Trophoblast cell (in vitro differentiated cells and primary cell): ENCODE results near the gene RNF141.

Experiments used
- DNase-seq, 2 donors: peaks; one replicate each; pipeline ENCODE4 v3.0.0-alpha.2; 2016
- H2AFZ ChIP-seq: 2 replicates; pipeline ENCODE4 v1.6.1; 2013; ENCODE audit warnings: low read length, moderate library complexity, mild to moderate bottlenecking; ENCODE audit not compliant: insufficient read depth, poor library complexity
- H2AK5ac ChIP-seq: 2 replicates; pipeline ENCODE4 v1.6.1; 2013; ENCODE audit warnings: mild to moderate bottlenecking, low read length
- H2BK120ac ChIP-seq: 2 replicates; pipeline ENCODE4 v1.6.1; 2013; ENCODE audit warnings: low read length, mild to moderate bottlenecking, moderate library complexity; ENCODE audit not compliant: insufficient read depth, poor library complexity
- H2BK12ac ChIP-seq: 2 replicates; pipeline ENCODE4 v1.6.1; 2013; ENCODE audit warnings: mild to moderate bottlenecking, low read length, moderate library complexity
- H2BK5ac ChIP-seq: 2 replicates; pipeline ENCODE4 v1.6.1; 2013; ENCODE audit warnings: low read length, low read depth, moderate library complexity, mild to moderate bottlenecking; ENCODE audit not compliant: poor library complexity
- H3K14ac ChIP-seq: 2 replicates; pipeline ENCODE4 v1.6.1; 2013; ENCODE audit warnings: mild to moderate bottlenecking, low read length
- H3K18ac ChIP-seq: 2 replicates; pipeline ENCODE4 v1.6.1; 2013; ENCODE audit warnings: mild to moderate bottlenecking, low read length
- H3K23ac ChIP-seq: 2 replicates; pipeline ENCODE4 v1.6.1; 2013; ENCODE audit warnings: low read length
- H3K27ac ChIP-seq: 2 replicates; pipeline ENCODE4 v1.5.1; 2013; ENCODE audit warnings: low read depth, mild to moderate bottlenecking, inconsistent platforms, low read length, moderate library complexity
- H3K27me3 ChIP-seq: 2 replicates; pipeline ENCODE4 v1.6.1; 2013; ENCODE audit warnings: inconsistent platforms, mild to moderate bottlenecking, low read length, moderate library complexity; ENCODE audit not compliant: insufficient read depth
- H3K36me3 ChIP-seq, 2 experiments: 1 replicate in 1 of 2; 2 replicates in 1 of 2; pipeline ENCODE4 v1.6.1; 2013; ENCODE audit warnings: low read length in 2 of 2, mild to moderate bottlenecking in 2 of 2, moderate library complexity in 1 of 2; ENCODE audit not compliant: insufficient read depth in 2 of 2, control insufficient read depth in 1 of 2
- H3K4ac ChIP-seq: 2 replicates; pipeline ENCODE4 v1.6.1; 2013; ENCODE audit warnings: low read depth, mild to moderate bottlenecking, low read length, moderate library complexity
- H3K4me1 ChIP-seq, 2 experiments: 1 replicate in 1 of 2; 2 replicates in 1 of 2; pipeline ENCODE4 v1.6.1; 2013; ENCODE audit warnings: low read length in 2 of 2, mild to moderate bottlenecking in 2 of 2, moderate library complexity in 1 of 2; ENCODE audit not compliant: insufficient read depth in 2 of 2, control insufficient read depth in 1 of 2
- H3K4me2 ChIP-seq: 2 replicates; pipeline ENCODE4 v1.6.1; 2013; ENCODE audit warnings: inconsistent platforms, mild to moderate bottlenecking, low read length, moderate library complexity
- H3K4me3 ChIP-seq: 2 replicates; pipeline ENCODE4 v1.5.1; 2013; ENCODE audit warnings: mild to moderate bottlenecking, low read depth, low read length, inconsistent platforms
- H3K79me1 ChIP-seq: one replicate; pipeline ENCODE4 v1.6.1; 2013; ENCODE audit warnings: low read length
- H3K79me2 ChIP-seq: 2 replicates; pipeline ENCODE4 v1.6.1; 2013; ENCODE audit warnings: low read length, mild to moderate bottlenecking; ENCODE audit not compliant: control insufficient read depth, insufficient read depth, poor library complexity
- H3K9ac ChIP-seq: 2 replicates; pipeline ENCODE4 v1.6.1; 2013; ENCODE audit warnings: mild to moderate bottlenecking, low read length
- H3K9me3 ChIP-seq: 2 replicates; pipeline ENCODE4 v1.6.1; 2013; ENCODE audit warnings: low read depth, mild to moderate bottlenecking, control low read depth, inconsistent platforms, low read length; ENCODE audit not compliant: insufficient read depth
- H4K12ac ChIP-seq: 2 replicates; pipeline ENCODE4 v1.6.1; 2013; ENCODE audit warnings: low read depth, mild to moderate bottlenecking, low read length, moderate library complexity
- H4K8ac ChIP-seq: 2 replicates; pipeline ENCODE4 v1.6.1; 2013; ENCODE audit warnings: low read depth, mild to moderate bottlenecking, low read length, moderate library complexity
- H4K91ac ChIP-seq: one replicate; pipeline ENCODE4 v1.6.1; 2013; ENCODE audit warnings: low read depth, mild to moderate bottlenecking, low read length, moderate library complexity
- WGBS: extraction: QIAGEN DNeasy Blood & Tissue Kit; methylation state at CpG from one replicate; pipeline ENCODE4 v1.1.7; 2013; ENCODE audit warnings: missing lambda C conversion rate; ENCODE audit not compliant: insufficient read length, insufficient coverage; ENCODE audit errors: extremely low coverage; 5-methylcytosine and 5-hydroxymethylcytosine counted together

Gene RNF141

DNA sequence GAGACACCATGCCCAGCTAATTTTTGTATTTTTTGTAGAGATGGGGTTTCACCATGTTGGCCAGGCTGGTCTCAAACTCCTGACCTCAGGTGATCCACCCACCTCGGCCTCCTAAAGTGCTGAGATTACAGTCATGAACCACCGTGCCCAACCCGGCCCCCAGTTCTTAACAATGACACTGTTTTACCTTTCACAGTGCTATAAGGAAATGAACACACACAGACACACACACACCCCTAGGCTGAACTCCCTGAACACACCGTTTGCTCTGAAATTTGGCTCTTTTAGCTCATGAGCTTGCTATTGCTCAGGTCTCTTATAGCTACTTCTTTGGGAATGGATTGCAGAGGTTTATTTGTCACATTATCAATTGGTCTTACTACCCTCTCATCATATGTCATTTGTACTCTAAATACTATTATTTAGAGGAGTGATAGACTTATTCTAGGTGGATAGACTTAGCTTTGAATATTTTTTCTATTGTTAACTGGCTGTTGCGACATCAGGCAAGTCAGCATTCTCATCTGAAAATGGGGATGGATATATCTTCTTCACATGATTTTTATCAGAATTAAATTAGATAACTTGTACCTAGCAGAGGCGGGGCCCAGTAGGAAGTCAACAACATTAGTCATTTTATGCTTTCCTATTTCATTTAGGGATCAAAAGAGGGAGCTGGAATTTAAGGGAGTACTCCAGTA, 25.4 kb upstream of the RNF141 start:
- Histone ChIP-seq H3K79me2 (no peaks in the 10 kb centered on the region), H3K18ac (no peak overlapping the region), H2BK5ac (no peak overlapping the region), H3K4me2 (no peak overlapping the region), H2BK12ac (no peak overlapping the region), H3K79me1 (no peaks in the 10 kb centered on the region), H3K27me3 (no peaks in the 10 kb centered on the region), H3K4me3 (no peak overlapping the region), H3K27ac (no peak overlapping the region), H3K14ac (no peak overlapping the region), H4K91ac (no peak overlapping the region), H3K23ac (no peak overlapping the region), H3K9me3 (no peaks in the 10 kb centered on the region), H3K4ac (no peak overlapping the region), H4K12ac (no peak overlapping the region), H3K4me1 (no peaks in the 10 kb centered on the region), H3K36me3 (no peaks in the 10 kb centered on the region), H2BK120ac (no peak overlapping the region), H4K8ac (no peak overlapping the region), H3K9ac (no peak overlapping the region), H2AK5ac (no peak overlapping the region), H2AFZ (no peak overlapping the region)
- DNase-seq, result no peak
- no CpG with 5 or more reads among the region's 6 CpGs for WGBS

DNA sequence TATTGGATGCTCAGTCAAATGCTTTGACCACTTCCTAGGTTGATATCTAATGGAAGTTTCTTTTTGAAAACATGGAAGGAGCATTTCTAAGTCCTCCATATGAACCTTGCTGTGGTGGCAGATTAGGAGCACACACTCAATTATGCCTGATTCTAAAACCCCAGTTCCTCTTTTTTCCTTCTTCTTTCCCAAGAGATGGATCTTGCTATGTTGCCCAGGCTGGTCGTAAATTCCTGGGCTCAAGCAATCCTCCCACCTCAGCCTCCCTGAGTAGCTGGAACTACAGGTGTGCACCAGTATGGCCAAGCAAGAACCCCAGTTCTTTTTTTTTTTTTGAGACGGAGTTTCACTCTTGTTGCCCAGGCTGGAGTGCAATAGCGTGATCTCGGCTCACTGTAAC, 24.5 kb upstream of the RNF141 start:
- Histone ChIP-seq H2BK5ac (no peak overlapping the region), H3K79me1 (no peaks in the 10 kb centered on the region), H3K4me1 (no peaks in the 10 kb centered on the region), H4K8ac (no peak overlapping the region), H3K36me3 (no peaks in the 10 kb centered on the region), H3K23ac (no peak overlapping the region), H3K14ac (no peak overlapping the region), H3K27ac (no peak overlapping the region), H2BK12ac (no peak overlapping the region), H3K18ac (no peak overlapping the region), H2AK5ac (no peak overlapping the region), H3K4ac (no peak overlapping the region), H3K4me2 (no peak overlapping the region), H3K79me2 (no peaks in the 10 kb centered on the region), H4K12ac (no peak overlapping the region), H2AFZ (no peak overlapping the region), H3K4me3 (no peak overlapping the region), H4K91ac (no peak overlapping the region), H2BK120ac (no peak overlapping the region), H3K27me3 (no peaks in the 10 kb centered on the region), H3K9ac (no peak overlapping the region), H3K9me3 (no peaks in the 10 kb centered on the region)
- no peak for DNase-seq
- WGBS, result no CpG with 5 or more reads among the region's 4 CpGs

DNA sequence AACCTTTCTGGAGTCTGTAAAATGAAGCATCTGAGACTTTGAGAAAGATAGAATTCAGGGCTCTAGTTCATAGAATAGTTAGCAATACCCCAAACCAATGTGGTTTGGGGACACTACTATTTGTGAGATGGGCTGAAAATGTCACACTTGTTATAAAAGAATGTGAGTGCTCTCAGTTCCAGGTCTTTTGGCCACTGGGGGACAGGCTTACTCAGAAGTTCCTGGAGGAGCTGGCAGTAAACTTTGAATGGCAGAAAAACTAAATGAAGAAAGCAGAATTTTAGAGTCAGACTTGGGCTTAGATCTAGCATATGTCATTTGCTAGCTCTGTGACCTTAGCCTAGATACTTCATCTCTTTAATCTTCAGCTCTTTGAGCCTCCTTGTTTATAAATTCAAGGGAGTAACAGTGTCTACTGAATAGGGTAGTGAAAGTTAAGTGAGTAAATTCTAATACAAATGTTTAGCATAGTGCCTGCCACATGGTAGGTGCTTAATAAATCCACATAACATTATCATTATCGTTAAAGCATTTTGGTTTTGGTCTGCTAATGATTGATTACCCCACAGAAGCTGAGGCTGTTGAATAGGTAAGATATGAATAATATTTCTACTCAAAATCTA, 23.8 kb upstream of the RNF141 start:
- no peaks in the 10 kb centered on the region for H3K79me1 ChIP-seq
- H2BK12ac ChIP-seq, result no peak overlapping the region
- no peak overlapping the region for H3K4ac ChIP-seq
- H3K4me1 ChIP-seq, result no peaks in the 10 kb centered on the region
- no peak overlapping the region for H3K18ac ChIP-seq
- no peak for DNase-seq
- H4K12ac ChIP-seq, result no peak overlapping the region
- H3K9me3 ChIP-seq, result no peaks in the 10 kb centered on the region
- no CpG with 5 or more reads among the region's 1 CpG for WGBS
- H4K8ac ChIP-seq, result no peak overlapping the region
- H2BK120ac ChIP-seq, result no peak overlapping the region
- no peak overlapping the region for H3K27ac ChIP-seq
- no peaks in the 10 kb centered on the region for H3K27me3 ChIP-seq
- no peak overlapping the region for H3K4me2 ChIP-seq
- no peaks in the 10 kb centered on the region for H3K36me3 ChIP-seq
- no peak overlapping the region for H3K14ac ChIP-seq
- H2BK5ac ChIP-seq, result no peak overlapping the region
- no peak overlapping the region for H3K9ac ChIP-seq
- H2AFZ ChIP-seq, result no peak overlapping the region
- H2AK5ac ChIP-seq, result no peak overlapping the region
- H4K91ac ChIP-seq, result no peak overlapping the region
- H3K79me2 ChIP-seq, result no peaks in the 10 kb centered on the region
- H3K4me3 ChIP-seq, result no peak overlapping the region
- no peak overlapping the region for H3K23ac ChIP-seq

DNA sequence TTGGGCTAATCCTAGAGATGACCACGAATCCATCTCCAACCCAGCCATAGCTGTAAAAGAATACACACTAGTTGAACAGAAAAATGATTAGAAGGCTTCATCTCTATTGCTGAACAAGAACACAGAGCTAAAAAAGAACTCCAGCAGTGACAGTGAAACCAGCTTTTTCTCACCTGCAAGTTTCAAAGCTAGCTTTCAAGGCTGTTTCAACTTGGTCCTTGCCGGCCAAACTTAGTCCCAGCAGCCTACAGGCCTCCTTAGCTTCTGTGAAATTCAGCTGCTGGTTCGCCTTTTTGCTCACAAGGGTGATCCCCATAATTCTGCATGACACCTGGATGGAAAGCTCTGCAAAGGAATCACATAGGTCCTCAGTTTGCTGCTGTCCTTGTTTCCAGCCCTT, 23.0 kb upstream of the RNF141 start:
- Histone ChIP-seq H2BK5ac (no peak overlapping the region), H2AFZ (no peak overlapping the region), H3K4me3 (no peak overlapping the region), H3K27me3 (no peaks in the 10 kb centered on the region), H2BK12ac (no peak overlapping the region), H3K23ac (no peak overlapping the region), H3K18ac (no peak overlapping the region), H4K91ac (no peak overlapping the region), H4K12ac (no peak overlapping the region), H2AK5ac (no peak overlapping the region), H3K79me2 (no peaks in the 10 kb centered on the region), H3K4me2 (no peak overlapping the region), H2BK120ac (no peak overlapping the region), H3K9me3 (no peaks in the 10 kb centered on the region), H3K79me1 (no peaks in the 10 kb centered on the region), H4K8ac (no peak overlapping the region), H3K9ac (no peak overlapping the region), H3K36me3 (no peaks in the 10 kb centered on the region), H3K4me1 (no peaks in the 10 kb centered on the region), H3K4ac (no peak overlapping the region), H3K27ac (no peak overlapping the region), H3K14ac (no peak overlapping the region)
- DNase-seq, result no peak
- WGBS, result no CpG with 5 or more reads among the region's 3 CpGs
